K562 (cell line): Measurements from ENCODE around the gene OPCML.

Experiments used
- PHF20 ChIP-seq: fragments of 450-650 bp; IDR thresholded peaks from 2 replicates; pipeline ENCODE4 v1.6.1; 2018; ENCODE audit not compliant: partially characterized antibody
- RBM17 ChIP-seq: fragments of 200-400 bp; formaldehyde crosslinking; IDR thresholded peaks from 2 replicates; pipeline ENCODE4 v1.6.1; 2017; ENCODE audit warnings: low read depth, mild to moderate bottlenecking, low read length, borderline replicate concordance

- TF ChIP-seq PHF20, result no peak
- TF ChIP-seq RBM17, result no peak
Measured at GRCh38 chr11:132578580-132578979, 953.7 kb downstream of the OPCML start.
